HT1080 (cell line): ENCODE results near the gene CSN2. TPM values are rescaled to one million over a fixed set of nuclear protein-coding genes. Genes with fewer than 3 reads are reported as not detected.

Experiments used
- DNase-seq: peaks from one replicate; pipeline ENCODE4 v3.0.0-alpha.2; 2015; ENCODE audit warnings: low read depth
- total RNA-seq: library from RNA; depleted of rRNA; stranded (reverse); fragments of >200 nt; shearing (Covaris generic); gene quantifications from 2 replicates; pipeline ENCODE4 v1.2.3, GENCODE V29; 2014; rRNA removed

Gene CSN2
- total RNA-seq, 1 experiment from 2014 or later = not detected

DNA sequence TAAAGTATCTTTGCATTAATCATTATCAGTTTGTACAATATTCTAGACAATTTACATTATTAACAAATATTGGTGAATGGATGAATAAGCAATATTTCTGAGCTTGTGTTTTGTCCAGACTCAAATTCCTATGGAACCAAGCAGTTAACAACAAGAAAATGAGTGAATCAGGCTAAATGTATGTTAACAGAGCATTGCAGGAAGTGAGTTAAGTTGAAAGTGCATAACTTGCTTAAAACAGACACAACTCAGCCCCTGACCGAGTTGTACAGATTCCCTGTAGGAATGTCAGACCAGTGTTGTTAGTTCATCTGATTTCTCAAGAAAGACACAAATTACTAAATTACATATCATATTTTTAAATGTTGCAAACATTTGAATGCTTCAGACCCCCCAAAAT is 58.4 kb downstream of the CSN2 start:
- peak; percentile 25 for DNase-seq

Other genes with a start within 250 kb of the CSN2 start
- 0.19 and 0.27 TPM in 2 replicates for gene SULT1B1, start 205.1 kb downstream of the CSN2 start, total RNA-seq
- 0.11 TPM in 1 of 2 replicates, not detected in the other for gene SULT1E1, start 105.6 kb downstream of the CSN2 start, total RNA-seq
- not detected in 2 replicates for gene CSN1S1, start 34.7 kb downstream of the CSN2 start, total RNA-seq
- not detected in 2 replicates for gene STATH, start 30.2 kb upstream of the CSN2 start, total RNA-seq
- 0.80 and 1.1 TPM in 2 replicates for gene HTN3, start 62.7 kb upstream of the CSN2 start, total RNA-seq
- 0.19 TPM in 1 of 2 replicates, not detected in the other for gene HTN1, start 84.7 kb upstream of the CSN2 start, total RNA-seq
- not detected in 2 replicates for gene PRR27, start 188.5 kb upstream of the CSN2 start, total RNA-seq
- gene ODAM, start 230.0 kb upstream of the CSN2 start, total RNA-seq = not detected in 2 replicates